Measurements from ENCODE around the gene NRG2. TPM values are rescaled to one million over a fixed set of nuclear protein-coding genes. Genes with fewer than 3 reads are reported as not detected.

NRG2 gene
- total and polyA plus RNA-seq, 2 of the 8 experiments (the other 6 are each of a cell fraction or from before 2014, with no cell fraction given) = 0.27 to 0.54 TPM

GRCh38 chr5:139898981-139899380, 144.1 kb downstream of the NRG2 start:
- H2AK5ac ChIP-seq (ENCODE audit: low read depth, low read length) = no peak overlapping the region
- POLR2A ChIA-PET (ENCODE audit: partially characterized antibody) = no interaction called here
- H4K8ac ChIP-seq (ENCODE audit: extremely low read depth, insufficient read depth, low read length) = no peak overlapping the region
- H3K14ac ChIP-seq (ENCODE audit: insufficient read length) = no peak overlapping the region
- H3K79me1 ChIP-seq (ENCODE audit: low read depth, low read length) = no peaks in the 10 kb centered on the region
- H4K20me1 ChIP-seq (replicated peaks in 1 of 2; ENCODE audit: control insufficient read depth in 1 of 2, insufficient read depth in 2 of 2, low read length in 2 of 2) = peaks cover 3 to 9% of the 10 kb centered on the region in 2 experiments
- DNase-seq (ENCODE audit: low read depth in 1 of 2, low spot score in 2 of 2) (no peak), FAIRE-seq (no peak)
- peaks cover 7% of the 10 kb centered on the region; the same call in 1 of the 2 replicates for H3K23me2 ChIP-seq (ENCODE audit: low read depth, low read length)
- no peak overlapping the region for H2BK120ac ChIP-seq (replicated peaks; ENCODE audit: low read depth, low read length)
- H3K23ac ChIP-seq (ENCODE audit: insufficient read length) = no peak overlapping the region
- H4K5ac ChIP-seq (ENCODE audit: insufficient read length, low read depth, low read length) = no peak overlapping the region
- no peaks in the 10 kb centered on the region for H3K36me3 ChIP-seq (ENCODE audit: control insufficient read depth in 2 of 4, insufficient read depth in 4 of 4, low read length in 3 of 4)
- 80% methylated on average over 2 of the region's 2 CpGs; no CpG with 5 or more reads in 1 of the 2 experiments for WGBS, 2 experiments (ENCODE audit: extremely low coverage in 1 of 2, insufficient coverage in 1 of 2, insufficient read length in 1 of 2, insufficient replicate concordance in 2 of 2, low coverage in 1 of 2, low lambda C conversion rate in 2 of 2, missing lambda C conversion rate in 1 of 2)
- TF ChIP-seq PHF8 (conservative IDR thresholded peaks at IDR 0.05; ENCODE audit: low read depth, low read length) = no peak
- no peak for TF ChIP-seq CBX8 (IDR thresholded peaks at IDR 0.05; ENCODE audit: borderline replicate concordance, low read depth, low read length)
- TF ChIP-seq SIRT6 (IDR thresholded peaks at IDR 0.05; ENCODE audit: low read length) = no peak
- no peak for TF ChIP-seq RXRA (IDR thresholded peaks at IDR 0.05; ENCODE audit: insufficient read depth, low read depth, low read length)
- no peak for TF ChIP-seq CEBPB (IDR thresholded peaks at IDR 0.05; ENCODE audit: low read depth, low read length)
- TF ChIP-seq EGR1 (IDR thresholded peaks at IDR 0.05; ENCODE audit: borderline replicate concordance, low read depth, low read length) = no peak
- no peak for TF ChIP-seq JUND (IDR thresholded peaks at IDR 0.05; ENCODE audit: low read length)
- no peak for TF ChIP-seq ATF2 (IDR thresholded peaks at IDR 0.05; ENCODE audit: low read length)
- TF ChIP-seq JUN (IDR thresholded peaks at IDR 0.05; ENCODE audit: low read depth, low read length) = no peak
- no peak for TF ChIP-seq GTF2F1 (IDR thresholded peaks at IDR 0.05; ENCODE audit: borderline replicate concordance, low read depth, low read length)
- TF ChIP-seq GABPA (IDR thresholded peaks at IDR 0.05; ENCODE audit: borderline replicate concordance, insufficient read depth, low read length) = no peak
- TF ChIP-seq KDM5A (IDR thresholded peaks at IDR 0.05; ENCODE audit: low read length) = no peak
- no peak for TF ChIP-seq ZNF274 (IDR thresholded peaks at IDR 0.05; ENCODE audit: borderline replicate concordance, extremely low read depth, low read length)
- no peak overlapping the region for H3K9ac ChIP-seq (replicated peaks in 1 of 4; ENCODE audit: extremely low read depth in 1 of 4, low read depth in 3 of 4, low read length in 3 of 4)
- peaks cover 36 to 60% (median 50%) of the 10 kb centered on the region in 4 experiments for H3K27me3 ChIP-seq (replicated peaks in 1 of 4; ENCODE audit: control insufficient read depth in 3 of 4, extremely low read depth in 1 of 4, insufficient read depth in 3 of 4, low read length in 3 of 4)
- H2BK15ac ChIP-seq (ENCODE audit: low read length) = no peak overlapping the region
- H2BK20ac ChIP-seq (ENCODE audit: low read length) = no peak overlapping the region
- H3K4ac ChIP-seq (replicated peaks; ENCODE audit: insufficient read length, low read depth, low read length) = no peak overlapping the region
- peaks cover 0 to 10% (median 4%) of the 10 kb centered on the region in 4 experiments; a peak in 5 of 7 replicates for H3K4me1 ChIP-seq (replicated peaks in 1 of 4; ENCODE audit: control insufficient read depth in 3 of 4, insufficient read depth in 4 of 4, low read length in 3 of 4)
- H3K56ac ChIP-seq (replicated peaks; ENCODE audit: insufficient read length, low read depth, low read length) = no peak overlapping the region
- no peak overlapping the region for H3K18ac ChIP-seq (ENCODE audit: extremely low read depth, low read length)
- CTCF ChIA-PET (ENCODE audit: partially characterized antibody) = interaction anchor here (0.8 to 16.4 kb wide), 8 partner anchors 9 to 71 kb away, joined by 3 to 181 read pairs (median 4); no protein-coding TSS in a partner anchor
- H2BK5ac ChIP-seq (ENCODE audit: low read depth, low read length) = no peak overlapping the region
- H3K4me3 ChIP-seq (ENCODE audit: extremely low read depth in 1 of 4, insufficient read depth in 2 of 4, low read depth in 3 of 4, low read length in 4 of 4) = no peak overlapping the region
- H4K91ac ChIP-seq (replicated peaks; ENCODE audit: insufficient read length, low read length) = no peak overlapping the region
- H3K9me3 ChIP-seq (ENCODE audit: insufficient read depth in 2 of 2, low read depth in 1 of 2, low read length in 1 of 2) = no peaks in the 10 kb centered on the region
- no peak overlapping the region for H2BK12ac ChIP-seq (ENCODE audit: low read depth, low read length)
- no peaks in the 10 kb centered on the region for H3K79me2 ChIP-seq (ENCODE audit: control insufficient read depth in 1 of 2, insufficient read depth in 2 of 2, low read length in 2 of 2)
- H3K27ac ChIP-seq (ENCODE audit: low read depth, low read length) = no peak overlapping the region
- no peak overlapping the region for H3K4me2 ChIP-seq (ENCODE audit: insufficient read depth in 1 of 2, low read depth in 2 of 2, low read length in 2 of 2)
- H2AFZ ChIP-seq (ENCODE audit: low read length) = no peak overlapping the region

All from H1 (cell line).